HG03342 (cell line): ENCODE data around the gene PPP1R16B.
"Not testable (repeated sequence)": the region's sequence is repeated elsewhere in the genome, so short reads cannot be mapped to it uniquely, and the experiment has no call there.

Experiments
- ATAC-seq: cut with Tn5 transposase; IDR thresholded peaks from one replicate; pipeline ENCODE4 v1.9.1; 2021; ENCODE audit warnings: mild to moderate bottlenecking, moderate library complexity; ENCODE audit not compliant: unreplicated experiment

The PPP1R16B gene

DNA sequence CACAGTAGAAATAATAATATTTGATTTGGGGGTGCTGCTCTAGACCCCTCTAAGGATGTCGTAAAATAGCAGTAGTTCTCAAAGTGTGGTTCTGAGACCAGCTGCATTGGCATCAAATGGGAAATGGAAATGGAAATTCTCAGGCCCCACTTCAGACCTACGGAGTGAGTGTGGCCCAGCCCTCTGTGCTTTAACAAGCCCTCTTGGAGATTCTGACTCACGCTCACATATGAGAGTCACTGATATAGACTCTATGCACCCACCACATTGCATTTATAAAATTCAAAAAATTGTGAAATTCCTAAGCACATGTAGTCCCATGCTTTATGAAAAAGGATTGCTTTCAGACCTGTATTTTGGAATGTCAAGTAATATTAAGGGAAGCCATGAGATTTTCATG lies 14.2 kb upstream of the PPP1R16B start:
- ATAC-seq, result no peak

DNA sequence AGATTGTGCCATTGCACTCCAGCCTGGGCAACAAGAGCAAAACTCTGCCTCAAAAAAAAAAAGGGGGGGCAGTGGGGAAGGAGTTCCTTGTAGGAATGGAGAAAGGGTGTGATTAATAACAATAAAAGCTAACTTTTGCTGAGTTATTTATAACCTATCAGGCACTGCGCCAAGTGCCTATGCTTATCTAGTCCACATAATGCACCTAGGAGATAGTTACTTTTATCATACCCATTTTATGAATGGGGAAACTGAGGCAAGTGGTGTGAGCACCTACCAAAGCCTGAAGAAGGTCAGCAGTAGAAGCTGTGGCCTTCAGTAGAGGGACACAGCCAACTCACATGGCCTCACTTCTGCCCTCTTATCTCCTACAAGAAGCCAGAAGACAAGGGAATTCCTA lies 13.6 kb upstream of the PPP1R16B start:
- ATAC-seq, result no peak

DNA sequence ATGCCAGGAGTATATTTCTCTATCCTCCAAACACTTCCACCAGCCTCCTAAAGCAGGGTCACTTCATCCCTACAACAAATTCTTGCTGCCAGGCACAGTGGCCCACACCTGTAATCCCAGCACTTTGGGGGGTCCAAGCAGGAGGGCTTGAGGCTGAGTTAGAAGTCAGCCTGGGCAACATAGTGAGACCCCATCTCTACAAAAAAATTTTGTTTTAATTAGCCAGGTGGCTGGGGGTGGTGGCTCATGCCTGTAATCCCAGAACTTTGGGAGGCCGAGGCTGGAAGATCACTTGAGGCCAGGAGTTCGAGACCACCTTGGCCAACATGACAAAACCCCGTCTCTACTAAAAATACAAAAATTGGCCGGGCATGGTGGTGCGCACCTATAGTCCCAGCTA lies 11.4 kb upstream of the PPP1R16B start:
- not testable (repeated sequence) for ATAC-seq

DNA sequence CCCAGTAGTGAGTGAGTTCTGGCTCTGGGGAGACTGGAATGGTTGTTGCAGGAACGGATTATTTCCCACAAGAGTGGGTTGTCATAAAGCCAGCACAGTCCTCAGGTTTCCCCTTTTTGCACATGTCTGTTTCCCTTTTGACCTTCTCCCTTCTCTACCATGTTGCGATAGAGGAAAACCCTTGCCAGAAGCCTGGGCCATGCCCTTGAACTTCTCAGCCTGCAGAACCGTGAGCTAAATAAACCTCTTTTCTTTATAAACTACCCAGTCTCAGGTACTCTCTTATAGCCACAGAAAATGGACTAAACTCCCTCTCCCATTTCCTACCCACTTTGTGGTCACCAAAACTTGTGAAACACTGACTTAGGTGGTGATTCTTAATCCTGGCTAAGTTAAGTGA lies 7.2 kb upstream of the PPP1R16B start:
- ATAC-seq, result no peak

DNA sequence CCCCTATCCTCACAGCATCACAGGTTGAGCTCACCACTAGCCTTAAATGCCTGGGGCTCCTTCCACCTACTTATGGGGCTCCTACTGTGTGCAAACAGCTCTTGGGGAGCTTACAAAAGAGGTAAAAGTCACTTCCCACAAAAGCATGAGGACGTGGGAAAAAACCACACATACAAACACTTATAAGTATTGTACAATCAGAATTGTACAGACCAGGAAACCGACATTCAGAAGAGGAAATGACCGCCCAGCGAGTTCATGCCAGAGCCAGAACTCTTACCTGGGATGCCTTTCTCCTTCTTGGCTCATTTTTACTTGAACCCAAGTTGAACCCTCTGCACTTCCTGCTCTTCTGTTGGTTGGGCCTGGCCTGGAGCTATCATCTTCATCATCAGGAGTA lies 6.3 kb upstream of the PPP1R16B start:
- no peak for ATAC-seq

DNA sequence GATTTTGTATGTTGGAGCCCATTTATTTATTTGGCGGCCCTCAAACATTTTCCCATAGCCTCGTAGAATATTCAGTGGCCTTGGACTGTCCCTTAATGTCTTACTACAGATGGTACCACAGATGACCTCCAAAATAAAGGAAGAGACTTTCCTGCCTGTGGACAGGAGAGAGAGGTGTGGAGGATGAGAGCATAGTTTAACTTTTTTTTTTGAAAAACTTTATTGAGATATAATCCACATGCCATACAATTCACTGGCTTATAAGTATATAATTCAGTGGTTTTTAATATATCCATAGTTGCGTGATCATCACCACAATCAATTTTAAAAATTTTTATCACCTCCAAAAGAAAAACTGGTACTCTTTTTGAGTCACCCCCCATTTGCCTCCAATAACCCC lies 4.6 kb upstream of the PPP1R16B start:
- no peak for ATAC-seq

DNA sequence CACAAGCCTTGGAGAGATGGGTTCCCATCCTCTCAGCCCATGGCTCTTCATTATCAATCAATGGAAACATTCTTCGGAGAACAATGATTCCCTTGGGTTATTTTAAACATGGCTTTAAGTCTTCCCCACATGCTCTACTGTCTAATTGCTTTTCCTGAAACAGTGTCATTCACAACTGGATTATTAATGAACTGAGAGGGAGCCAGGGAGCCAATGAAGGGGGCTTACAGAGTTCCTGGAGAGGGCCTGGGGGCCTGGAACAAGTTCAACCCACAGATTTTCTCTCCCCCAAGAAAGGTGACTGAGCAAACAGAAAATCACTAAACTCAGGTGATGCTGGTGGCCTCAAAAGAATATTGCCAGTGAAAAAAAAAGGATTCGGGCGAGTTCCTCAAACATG lies 1.3 kb upstream of the PPP1R16B start:
- no peak for ATAC-seq

DNA sequence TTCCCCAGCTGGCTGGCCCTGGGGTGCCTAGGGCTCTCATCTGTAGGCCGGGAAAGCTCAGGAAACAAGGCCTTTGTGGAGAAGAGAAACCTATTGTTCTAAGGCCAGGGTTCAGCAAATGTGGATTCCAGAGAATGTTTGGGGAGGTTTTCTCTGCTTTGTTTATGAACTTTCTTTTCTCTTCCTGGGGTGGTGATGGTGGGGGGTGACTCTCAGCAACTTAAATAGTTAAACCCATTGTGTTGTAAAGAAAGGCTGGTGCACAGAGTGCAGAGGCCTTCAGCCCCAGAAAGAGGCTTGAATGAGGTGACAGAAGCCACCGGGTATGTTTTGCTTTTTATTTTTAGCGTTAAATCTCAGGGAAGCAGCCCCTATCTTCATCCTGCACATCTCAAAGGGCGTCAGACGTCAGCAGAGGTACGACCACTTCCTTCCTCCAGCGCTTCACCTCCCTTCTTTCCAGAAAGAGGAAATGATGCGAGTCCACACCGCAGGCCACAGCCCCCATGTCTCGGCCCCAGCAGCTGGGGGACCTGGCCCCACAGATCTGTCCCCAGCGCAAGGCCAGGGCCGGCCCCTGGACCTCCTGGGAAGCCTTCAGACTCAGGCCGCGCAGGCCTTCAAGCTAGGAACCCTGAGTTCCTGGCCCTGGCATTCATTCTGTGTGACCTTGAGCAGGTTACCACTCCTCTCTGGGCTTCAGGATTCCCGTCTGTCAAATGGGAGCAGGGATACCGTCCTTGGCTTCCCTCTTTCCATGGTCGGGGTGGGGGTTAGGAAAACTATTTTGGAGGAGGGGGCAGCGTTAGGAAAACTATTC lies 605 bp upstream of the PPP1R16B start:
- peak; percentile 28 for ATAC-seq

DNA sequence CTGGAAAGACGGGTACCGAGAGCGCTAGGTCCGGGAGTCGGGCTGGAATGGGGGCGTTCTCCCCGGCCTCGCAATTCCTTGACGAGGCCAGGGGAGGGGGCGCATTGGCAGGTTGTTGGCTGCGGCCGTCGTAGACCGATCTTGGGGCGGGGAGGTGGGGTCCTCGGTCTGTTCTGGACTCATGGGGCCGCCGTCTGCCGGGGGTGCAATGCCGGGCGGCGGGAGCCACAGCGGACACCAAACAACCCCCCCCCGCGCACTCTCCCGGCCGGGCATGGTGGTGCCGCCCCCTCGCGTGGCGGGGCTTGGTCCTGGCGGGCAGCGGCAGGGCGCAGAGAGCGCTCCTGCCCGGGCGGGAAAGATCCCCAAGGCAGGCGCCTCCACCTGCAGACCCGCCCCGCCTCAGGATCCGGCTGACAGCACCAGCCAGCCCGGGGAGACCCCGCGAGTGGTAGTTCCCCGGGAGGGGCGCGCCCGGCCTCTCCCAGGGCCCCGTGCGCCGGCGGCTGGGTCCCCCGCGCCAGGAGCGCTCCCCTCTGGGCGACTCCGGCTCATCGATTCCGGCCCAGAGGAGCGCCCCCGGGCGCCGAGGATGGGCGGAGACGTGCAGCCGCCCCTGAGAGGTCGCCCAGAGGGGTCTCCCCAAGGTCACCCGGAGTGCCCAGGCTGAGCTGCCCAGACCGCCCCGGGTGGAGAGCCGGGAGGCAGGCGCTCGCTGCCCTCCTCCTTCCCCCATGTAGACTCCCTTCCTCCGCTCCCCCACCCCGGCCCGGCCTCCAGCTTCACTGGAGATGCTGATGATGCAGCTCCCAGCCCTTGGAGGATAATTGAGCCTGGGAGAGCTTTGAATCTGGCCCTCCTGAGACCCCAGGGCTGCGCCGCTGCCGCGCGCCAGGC lies 709 bp downstream of the PPP1R16B start:
- ATAC-seq, result no peak

DNA sequence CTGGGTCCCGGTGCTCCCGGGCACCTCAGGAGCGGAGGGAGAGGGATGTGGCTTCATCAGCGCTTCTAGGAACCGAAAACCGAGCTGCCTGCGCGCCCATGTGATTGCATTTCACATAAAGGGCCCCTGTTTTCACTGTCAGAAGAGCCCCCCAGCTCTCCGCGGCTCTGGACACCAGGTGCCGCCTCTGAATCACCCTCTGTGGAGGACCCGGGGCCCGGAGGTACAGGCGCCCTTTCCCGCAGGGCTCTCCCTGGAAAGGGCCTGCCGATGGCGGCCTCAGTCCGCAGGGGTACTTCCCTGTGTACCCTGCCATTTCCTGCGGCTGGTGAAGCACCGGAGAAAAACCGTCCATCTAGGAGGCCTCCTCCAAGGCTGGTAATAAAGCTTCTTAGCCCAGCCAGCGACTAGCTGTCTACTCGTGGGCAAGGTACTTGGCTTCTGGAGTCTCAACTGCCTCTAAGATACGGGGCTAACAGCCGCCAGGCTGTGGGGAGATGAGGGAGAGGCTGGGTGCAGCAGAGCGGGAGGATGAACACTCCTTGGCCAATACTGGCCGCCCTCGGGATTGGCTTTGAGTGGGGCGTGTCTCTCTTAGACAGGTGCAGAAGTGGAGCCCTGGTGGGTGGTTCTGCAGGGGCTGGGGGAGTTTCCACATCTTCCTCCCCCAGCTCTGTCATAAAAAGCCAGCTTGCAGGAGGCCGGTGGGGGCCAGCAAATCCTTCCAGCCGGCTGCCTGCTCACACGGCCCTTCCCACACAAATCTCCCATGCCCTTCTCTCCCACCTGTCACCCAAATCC lies 1.6 kb downstream of the PPP1R16B start:
- ATAC-seq, result no peak

DNA sequence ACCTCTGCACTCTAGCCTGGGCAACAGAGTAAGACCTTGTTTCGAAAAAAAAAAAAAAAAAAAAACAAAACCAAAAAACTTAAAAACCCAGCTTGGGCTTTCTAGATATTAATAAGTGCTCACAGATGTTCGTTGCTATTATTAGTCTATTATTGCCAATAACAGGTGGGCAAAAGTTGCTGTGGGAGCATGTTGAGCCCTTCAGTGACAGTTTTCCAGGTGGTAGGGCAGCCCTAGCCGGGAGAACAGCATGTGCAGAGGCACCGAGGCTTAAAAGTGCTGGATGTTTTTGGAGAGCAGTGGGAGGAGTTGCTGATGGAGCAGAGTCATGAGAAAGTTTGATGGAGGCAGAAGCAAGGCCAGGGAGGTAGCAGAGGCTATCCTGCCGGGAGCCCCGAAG lies 4.4 kb downstream of the PPP1R16B start:
- ATAC-seq, result no peak

DNA sequence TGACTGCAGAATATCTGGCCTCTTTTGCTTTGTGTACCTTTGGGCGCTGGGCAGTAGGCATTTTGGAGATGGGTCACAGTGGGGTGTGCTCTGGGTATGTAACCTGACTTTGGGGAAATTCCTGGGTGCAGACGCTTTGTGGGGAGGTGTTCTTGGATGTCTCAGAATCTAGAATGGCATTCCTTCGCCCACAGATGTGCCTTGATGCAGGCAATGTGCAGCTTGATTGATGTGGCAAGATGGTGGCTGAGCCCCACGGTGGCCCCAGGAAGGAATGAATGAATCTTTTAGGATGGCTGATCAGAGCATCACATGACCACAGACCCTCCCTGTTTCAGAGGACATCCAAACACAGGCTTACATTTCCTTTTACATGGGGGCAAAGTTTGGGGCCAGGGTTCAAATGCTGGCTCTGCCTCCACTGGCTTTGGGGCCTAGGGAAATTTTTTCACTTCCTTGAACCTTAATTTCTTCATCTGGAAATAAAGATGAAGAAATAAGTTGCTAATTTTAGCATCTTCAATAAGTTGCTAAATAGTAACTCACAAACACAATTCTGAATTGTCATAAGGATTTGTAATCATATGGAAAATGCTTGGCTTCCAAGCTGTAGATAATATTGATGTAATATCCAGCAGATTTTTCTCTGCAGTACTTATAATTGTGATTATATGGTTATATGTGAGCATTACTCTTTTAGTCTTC lies 5.6 kb downstream of the PPP1R16B start:
- ATAC-seq, result no peak

DNA sequence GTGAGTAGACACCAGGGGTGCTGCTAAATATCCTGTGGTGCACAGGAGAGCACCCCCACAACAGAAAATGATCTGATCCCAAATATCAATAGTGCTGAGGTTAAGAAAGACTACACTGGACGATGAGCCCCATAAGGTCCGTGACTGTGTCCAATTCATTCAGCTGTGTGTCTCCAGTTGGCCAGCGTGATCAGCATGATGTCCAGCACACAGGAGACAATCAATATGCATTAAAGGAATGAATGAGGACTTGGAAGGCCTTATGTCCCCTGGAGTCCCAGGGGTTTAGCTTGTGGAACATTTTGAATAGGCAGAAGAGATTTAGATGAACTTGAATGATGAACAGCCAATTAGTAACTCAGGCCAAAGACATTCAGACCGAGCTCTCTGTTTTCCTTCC lies 6.3 kb downstream of the PPP1R16B start:
- ATAC-seq, result no peak

DNA sequence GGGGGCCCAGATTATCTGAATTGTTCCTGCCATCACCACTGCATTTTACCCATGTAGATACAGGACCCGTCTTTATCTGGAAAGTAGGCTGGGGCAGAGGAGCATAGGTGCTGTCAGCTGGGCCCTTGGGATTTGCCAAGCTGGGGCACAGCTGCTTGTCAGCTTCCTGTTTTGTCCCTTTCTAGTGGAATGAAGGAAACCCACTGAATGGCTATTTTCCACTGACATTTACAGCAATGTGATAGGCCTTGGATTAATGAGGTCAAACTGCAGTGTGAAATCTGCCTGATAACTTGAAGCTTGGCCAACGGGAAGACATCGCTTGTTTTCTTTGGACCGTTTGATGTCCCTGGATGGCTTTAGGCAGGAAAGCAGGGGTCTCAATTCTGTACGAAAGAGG lies 6.7 kb downstream of the PPP1R16B start:
- ATAC-seq, result no peak

DNA sequence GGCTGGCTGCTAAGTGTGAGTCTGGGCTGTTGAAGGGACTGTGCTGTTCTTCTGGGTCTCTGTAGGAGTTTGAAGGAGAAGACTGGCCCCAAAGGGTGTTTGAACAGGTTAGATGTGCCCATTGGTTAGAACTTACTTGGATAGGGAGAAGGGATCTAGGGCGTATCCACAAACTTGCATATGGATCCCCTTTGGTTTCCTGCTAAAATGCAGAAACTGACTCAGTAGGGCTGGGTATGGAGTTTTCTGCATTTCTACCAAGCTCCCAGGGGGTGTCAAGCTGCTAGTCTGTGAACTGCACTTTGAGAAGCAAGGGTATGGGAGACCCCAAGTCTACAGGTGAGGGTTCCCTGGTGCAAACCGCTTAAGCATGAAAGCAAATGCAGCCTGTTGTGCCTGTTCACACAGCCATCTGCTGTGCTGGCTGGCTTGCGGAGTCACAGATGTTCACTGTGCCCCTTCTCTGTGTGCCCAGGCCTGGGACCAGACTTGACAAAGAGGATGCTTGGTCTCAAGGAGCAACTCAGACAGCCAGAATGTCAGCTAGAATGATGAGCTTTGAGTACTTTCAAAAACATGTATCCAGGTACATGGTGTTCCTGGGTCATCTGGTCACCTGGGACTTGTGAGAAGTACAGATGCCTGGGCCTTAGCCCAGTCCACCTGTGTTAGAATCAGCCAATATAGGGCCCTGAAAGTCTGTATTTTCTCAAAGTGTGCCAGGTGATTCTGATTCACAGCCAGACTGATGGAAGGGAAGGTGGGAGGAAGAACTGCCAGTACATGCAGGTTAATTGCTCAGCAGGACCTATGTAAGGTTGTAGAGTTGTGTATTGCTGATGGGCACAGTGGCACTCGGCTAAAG lies 7.4 kb downstream of the PPP1R16B start:
- ATAC-seq, result no peak

DNA sequence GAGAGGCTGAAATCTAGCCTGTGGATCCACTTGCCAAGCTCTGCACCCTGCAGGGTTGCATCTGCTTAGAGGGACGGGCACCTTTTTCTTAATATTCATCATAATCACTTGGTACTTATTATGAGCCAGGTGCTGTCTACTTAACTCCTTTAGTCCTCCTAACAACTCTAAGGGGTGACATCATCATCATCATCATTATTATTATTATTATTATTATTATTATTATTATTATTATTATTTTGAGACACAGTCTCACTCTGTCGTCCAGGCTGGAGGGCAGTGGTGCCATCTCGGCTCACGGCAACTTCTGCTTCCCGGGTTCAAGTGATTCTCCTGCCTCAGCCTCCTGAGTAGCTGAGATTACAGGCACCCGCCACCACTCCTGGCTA lies 8.1 kb downstream of the PPP1R16B start:
- ATAC-seq, result not testable (repeated sequence)

DNA sequence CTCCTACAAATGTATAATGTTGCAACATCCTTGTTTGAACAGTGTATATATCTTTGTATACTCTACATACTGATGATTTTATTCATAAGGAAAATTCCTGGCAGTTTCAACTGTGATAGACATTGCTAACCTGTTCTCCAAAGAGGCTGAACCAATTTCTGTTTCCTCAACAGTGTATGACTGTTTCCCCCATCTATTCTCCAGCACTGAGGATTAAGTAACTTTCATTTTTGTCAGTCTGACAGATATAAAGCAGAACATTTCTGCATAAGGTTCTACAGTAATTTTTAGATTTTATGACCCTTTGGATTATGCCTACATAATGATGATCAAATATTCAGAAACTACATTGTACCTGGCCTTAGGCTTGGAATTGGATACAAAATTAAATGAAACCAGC lies 9.9 kb downstream of the PPP1R16B start:
- ATAC-seq, result no peak

DNA sequence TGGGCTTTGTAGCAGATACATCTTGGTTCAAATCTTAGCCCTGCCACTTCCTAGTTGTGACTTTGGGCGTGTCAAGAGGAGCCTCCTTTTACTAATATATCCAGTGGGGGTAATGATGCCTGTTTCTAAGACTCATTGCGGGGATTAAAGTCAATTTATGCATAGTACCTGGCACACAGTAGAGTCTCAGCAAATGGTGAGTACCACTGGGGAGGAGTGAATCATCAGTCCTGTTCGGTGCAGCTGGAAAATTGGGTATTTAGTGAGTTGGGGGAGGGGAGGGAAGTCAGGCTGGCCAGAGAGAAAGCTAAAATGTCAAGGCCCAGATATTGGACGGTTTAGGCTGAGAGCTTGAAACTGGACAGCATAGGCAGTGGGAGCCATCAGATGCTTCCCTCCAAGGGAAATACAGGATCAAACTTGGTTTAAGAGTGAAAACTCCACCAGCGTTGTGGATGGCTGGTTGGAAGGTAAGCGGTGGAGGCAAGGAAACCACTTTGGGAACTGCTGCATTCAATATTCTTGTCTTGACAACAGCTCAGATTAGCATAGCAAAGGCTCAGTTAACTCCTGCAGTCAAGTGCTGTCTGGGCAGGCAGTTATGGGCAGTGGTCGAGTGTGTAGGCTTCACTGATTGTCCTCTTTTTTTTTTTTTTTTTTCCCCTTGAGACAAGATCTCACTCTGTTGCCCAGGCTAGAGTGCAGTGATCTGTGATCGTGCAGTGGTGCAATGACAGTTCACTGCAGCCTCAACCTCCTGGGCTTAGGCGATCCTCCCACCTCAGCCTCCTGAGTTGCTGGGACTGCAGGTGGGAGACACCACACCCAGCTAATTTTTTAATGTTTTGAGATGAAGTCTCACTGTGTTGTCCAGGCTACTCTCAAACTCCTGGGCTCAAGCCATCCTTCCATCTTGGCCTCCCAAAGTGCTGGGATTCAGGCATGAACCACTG lies 12.9 kb downstream of the PPP1R16B start:
- no peak for ATAC-seq

DNA sequence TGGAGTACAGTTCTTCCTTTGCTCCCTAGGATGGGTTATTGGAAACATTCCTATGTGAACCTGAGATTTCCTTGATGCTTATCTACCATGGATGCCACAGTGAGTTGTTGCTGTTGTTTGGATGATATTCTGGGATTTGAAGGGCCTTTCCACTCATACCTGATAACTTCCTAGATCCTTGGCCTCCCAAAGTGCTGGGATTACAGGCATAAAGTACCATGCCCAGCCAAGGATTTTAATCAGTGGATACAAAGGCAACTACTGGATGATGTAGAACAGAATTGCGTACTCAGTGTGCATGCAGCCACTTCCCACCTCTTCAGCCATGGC lies 20.0 kb downstream of the PPP1R16B start:
- ATAC-seq, result no peak
